MG63 (cell line): Measurements from ENCODE around the gene NUDT4. TPM values are rescaled to one million over a fixed set of nuclear protein-coding genes. Genes with fewer than 3 reads are reported as not detected.

Experiments used
- DNase-seq: peaks from one replicate; pipeline ENCODE4 v3.0.0-alpha.2; 2020
- H3K27me3 ChIP-seq: fragments of 250-450 bp; sonication (Bioruptor Pico); 2 replicates; pipeline ENCODE4 v1.5.1; 2020; ENCODE audit warnings: mild to moderate bottlenecking, moderate library complexity
- H3K36me3 ChIP-seq: fragments of 250-450 bp; sonication (Bioruptor Pico); 2 replicates; pipeline ENCODE4 v1.5.1; 2020; ENCODE audit warnings: mild to moderate bottlenecking, moderate library complexity
- H3K4me3 ChIP-seq: fragments of 250-450 bp; sonication (Bioruptor Pico); 2 replicates; pipeline ENCODE4 v1.5.1; 2020; ENCODE audit warnings: mild to moderate bottlenecking, moderate library complexity
- H3K9me3 ChIP-seq: fragments of 250-450 bp; sonication (Bioruptor Pico); 2 replicates; pipeline ENCODE4 v1.5.1; 2020; ENCODE audit warnings: mild to moderate bottlenecking, moderate library complexity
- total RNA-seq: library from RNA; depleted of rRNA; stranded (reverse); fragments of >200 nt; shearing (Covaris generic); gene quantifications from 2 replicates; pipeline ENCODE4 v1.2.3, GENCODE V29; 2014; ENCODE audit warnings: low replicate concordance

The NUDT4 gene
- total RNA-seq, 1 experiment from 2014 or later: 45.9 TPM

- Histone ChIP-seq H3K27me3 (no peaks in the 10 kb centered on the region), H3K36me3 (no peaks in the 10 kb centered on the region), H3K4me3 (no peak overlapping the region), H3K9me3 (no peaks in the 10 kb centered on the region)
- DNase-seq: no peak
Measured at GRCh38 chr12:93434256-93434865, 56.6 kb downstream of the NUDT4 start.

GRCh38 chr12:93438266-93439050 is 60.7 kb downstream of the NUDT4 start:
- H3K36me3 ChIP-seq: no peaks in the 10 kb centered on the region; the same call in 1 of the 2 replicates

GRCh38 chr12:93440043-93440835 is 62.5 kb downstream of the NUDT4 start:
- Histone ChIP-seq H3K27me3 (no peaks in the 10 kb centered on the region), H3K4me3 (peak overlapping the region; percentile 88), H3K9me3 (no peaks in the 10 kb centered on the region), H3K36me3 (no peaks in the 10 kb centered on the region; the same call in 1 of the 2 replicates)
- DNase-seq: no peak

More at GRCh38 chr12:93438266-93439050, 60.7 kb downstream of the NUDT4 start:
- Histone ChIP-seq H3K27me3 (no peaks in the 10 kb centered on the region), H3K4me3 (no peak overlapping the region), H3K9me3 (no peaks in the 10 kb centered on the region)
- no peak for DNase-seq

GRCh38 chr12:93441081-93441616 is 63.4 kb downstream of the NUDT4 start:
- DNase-seq: peak; percentile 41

GRCh38 chr12:93441617-93442410 is 64.1 kb downstream of the NUDT4 start, which contains the start of gene UBE2N:
Gene UBE2N (minus strand): TSS chr12:93441947. CDS start chr12:93441884, 63 bp downstream.
- Histone ChIP-seq H3K9me3 (no peaks in the 10 kb centered on the region), H3K4me3 (peak within 1 kb of the TSS; percentile 88), H3K36me3 (no peaks in the 10 kb centered on the region; the same call in 1 of the 2 replicates), H3K27me3 (no peaks in the 10 kb centered on the region)
- peak; percentile 96 for DNase-seq

More at GRCh38 chr12:93441081-93441616, 63.4 kb downstream of the NUDT4 start:
- Histone ChIP-seq H3K36me3 (no peaks in the 10 kb centered on the region; the same call in 1 of the 2 replicates), H3K4me3 (peak overlapping the region; percentile 88), H3K9me3 (no peaks in the 10 kb centered on the region), H3K27me3 (no peaks in the 10 kb centered on the region)

- peak overlapping the region; percentile 88 for H3K4me3 ChIP-seq
- H3K27me3 ChIP-seq: no peaks in the 10 kb centered on the region
- no peak for DNase-seq
- H3K36me3 ChIP-seq: no peaks in the 10 kb centered on the region; the same call in 1 of the 2 replicates
- H3K9me3 ChIP-seq: no peaks in the 10 kb centered on the region
Measured at GRCh38 chr12:93442411-93443340, 65.0 kb downstream of the NUDT4 start.

- no peak for DNase-seq
- Histone ChIP-seq H3K27me3 (no peaks in the 10 kb centered on the region), H3K4me3 (no peak overlapping the region), H3K36me3 (no peaks in the 10 kb centered on the region; the same call in 1 of the 2 replicates), H3K9me3 (no peaks in the 10 kb centered on the region)
Measured at GRCh38 chr12:93443576-93443975, 65.9 kb downstream of the NUDT4 start.

- no peaks in the 10 kb centered on the region for H3K9me3 ChIP-seq
- H3K36me3 ChIP-seq: no peaks in the 10 kb centered on the region; the same call in 1 of the 2 replicates
- H3K27me3 ChIP-seq: no peaks in the 10 kb centered on the region
- no peak for DNase-seq
- H3K4me3 ChIP-seq: no peak overlapping the region
Measured at GRCh38 chr12:93447555-93448290, 70.0 kb downstream of the NUDT4 start.

GRCh38 chr12:93448796-93449195 is 71.1 kb downstream of the NUDT4 start:
- Histone ChIP-seq H3K9me3 (no peaks in the 10 kb centered on the region), H3K4me3 (no peak overlapping the region), H3K36me3 (no peaks in the 10 kb centered on the region), H3K27me3 (no peaks in the 10 kb centered on the region)
- DNase-seq: no peak

- H3K27me3 ChIP-seq: no peaks in the 10 kb centered on the region
- H3K9me3 ChIP-seq: no peaks in the 10 kb centered on the region
- no peak overlapping the region for H3K4me3 ChIP-seq
- no peaks in the 10 kb centered on the region for H3K36me3 ChIP-seq
- DNase-seq: no peak
Measured at GRCh38 chr12:93449277-93449676, 71.6 kb downstream of the NUDT4 start.

GRCh38 chr12:93451423-93452158 is 73.9 kb downstream of the NUDT4 start:
- Histone ChIP-seq H3K4me3 (no peak overlapping the region), H3K27me3 (no peaks in the 10 kb centered on the region), H3K9me3 (no peaks in the 10 kb centered on the region), H3K36me3 (no peaks in the 10 kb centered on the region)
- DNase-seq: no peak

GRCh38 chr12:93453633-93454032 is 75.9 kb downstream of the NUDT4 start:
- H3K36me3 ChIP-seq: no peaks in the 10 kb centered on the region
- no peaks in the 10 kb centered on the region for H3K27me3 ChIP-seq
- no peaks in the 10 kb centered on the region for H3K9me3 ChIP-seq
- H3K4me3 ChIP-seq: no peak overlapping the region
- DNase-seq: no peak

- no peak overlapping the region for H3K4me3 ChIP-seq
- no peaks in the 10 kb centered on the region for H3K36me3 ChIP-seq
- H3K9me3 ChIP-seq: no peaks in the 10 kb centered on the region
- no peak for DNase-seq
- H3K27me3 ChIP-seq: no peaks in the 10 kb centered on the region
Measured at GRCh38 chr12:93456077-93456476, 78.4 kb downstream of the NUDT4 start.
